ENCODE data around the gene GYPA.
"Not testable (repeated sequence)": the region's sequence is repeated elsewhere in the genome, so short reads cannot be mapped to it uniquely, and the experiment has no call there.

GYPA gene

DNA sequence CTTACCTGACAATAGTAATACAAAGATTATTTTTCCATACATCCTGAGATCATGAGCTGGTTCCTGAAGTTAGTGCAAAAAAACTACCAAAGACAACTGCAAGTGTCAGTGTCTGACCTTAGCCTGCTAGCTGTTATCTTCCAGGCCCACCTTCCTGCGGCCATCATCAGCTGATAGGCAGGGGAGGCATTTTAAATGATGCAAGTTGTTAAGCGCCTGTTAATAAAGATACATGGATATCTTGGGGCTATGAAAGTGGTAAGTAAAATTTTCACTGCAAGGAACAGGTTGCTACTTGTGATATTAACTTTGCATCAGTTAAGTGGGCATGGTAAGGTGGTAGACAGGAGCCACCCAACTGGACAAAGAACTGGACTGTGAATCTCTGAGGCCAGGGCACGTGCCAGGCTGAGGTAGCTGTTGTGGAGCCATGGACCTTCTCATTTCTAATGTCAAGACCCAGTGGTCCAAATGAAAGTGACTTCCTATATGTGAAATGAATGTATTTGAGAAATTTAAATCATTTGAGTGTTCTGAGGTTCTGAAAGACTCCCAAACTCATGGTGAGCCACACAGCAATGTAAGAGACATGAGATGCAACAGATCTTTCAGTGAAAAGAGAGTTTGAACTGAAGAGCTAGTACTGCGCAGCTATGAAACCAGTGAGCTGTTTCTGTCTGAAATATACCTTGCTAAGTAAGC lies at the start of gene GYPA:
Gene GYPA (minus strand): TSS at position 125 of the 702 bp plus-strand sequence. CDS start 83 bp downstream, at position 42.
- DNase-seq (ENCODE audit: low read depth); H3K4me3 ChIP-seq (replicated peaks; ENCODE audit: low read depth, low read length): not testable (repeated sequence)

DNA sequence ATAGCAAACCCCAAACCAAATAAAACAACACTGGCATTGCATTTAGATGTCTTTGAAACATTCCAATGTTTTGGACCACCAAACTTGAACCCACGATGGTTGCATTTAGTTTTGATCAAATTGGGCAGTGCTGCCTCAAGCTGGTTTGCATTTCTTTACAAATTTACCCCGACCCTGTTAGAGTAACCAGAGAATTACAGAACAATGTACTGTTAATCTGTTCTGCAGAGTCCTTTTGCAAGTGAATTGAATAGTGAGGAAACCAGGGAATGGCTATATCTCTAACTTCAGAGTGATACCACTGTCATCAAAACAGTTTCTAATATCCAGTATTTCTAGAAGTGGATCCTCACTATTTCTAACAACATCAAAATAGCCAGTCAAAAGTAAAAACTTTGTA lies 49.5 kb upstream of the GYPA start:
- no peak for TF ChIP-seq CTCF (IDR thresholded peaks at IDR 0.05; ENCODE audit: low read length, missing control alignments)
- no peak for DNase-seq (ENCODE audit: low read depth)
- H3K4me3 ChIP-seq (replicated peaks; ENCODE audit: low read depth, low read length), result no peak overlapping the region

GRCh38 chr4:144189121-144189520 lies 48.6 kb upstream of the GYPA start:
- H3K4me3 ChIP-seq (replicated peaks; ENCODE audit: low read depth, low read length), result no peak overlapping the region
- no peak for TF ChIP-seq CTCF (IDR thresholded peaks at IDR 0.05; ENCODE audit: low read length, missing control alignments)
- DNase-seq (ENCODE audit: low read depth), result no peak

DNA sequence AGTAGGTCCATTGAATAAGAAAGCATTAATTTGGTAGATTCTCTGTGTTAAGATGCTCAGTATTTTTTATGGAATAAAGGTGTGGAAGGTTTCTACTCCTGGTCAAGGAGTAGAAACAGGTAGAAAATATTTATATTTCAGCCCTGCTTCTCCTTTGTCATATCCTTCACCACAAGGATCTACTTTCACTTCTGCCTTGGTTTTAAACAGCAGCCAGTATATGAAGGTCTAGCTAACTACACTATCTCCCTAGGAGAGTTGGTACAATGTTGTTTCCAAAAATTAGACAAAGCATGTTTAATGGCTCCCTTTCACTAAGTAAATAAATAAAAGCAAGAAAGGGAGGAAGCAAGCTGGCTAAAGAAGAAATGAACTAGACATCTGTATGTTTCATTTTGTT lies 44.6 kb upstream of the GYPA start:
- no peak for TF ChIP-seq CTCF (IDR thresholded peaks at IDR 0.05; ENCODE audit: low read length, missing control alignments)
- no peak overlapping the region for H3K4me3 ChIP-seq (replicated peaks; ENCODE audit: low read depth, low read length)
- no peak for DNase-seq (ENCODE audit: low read depth)

DNA sequence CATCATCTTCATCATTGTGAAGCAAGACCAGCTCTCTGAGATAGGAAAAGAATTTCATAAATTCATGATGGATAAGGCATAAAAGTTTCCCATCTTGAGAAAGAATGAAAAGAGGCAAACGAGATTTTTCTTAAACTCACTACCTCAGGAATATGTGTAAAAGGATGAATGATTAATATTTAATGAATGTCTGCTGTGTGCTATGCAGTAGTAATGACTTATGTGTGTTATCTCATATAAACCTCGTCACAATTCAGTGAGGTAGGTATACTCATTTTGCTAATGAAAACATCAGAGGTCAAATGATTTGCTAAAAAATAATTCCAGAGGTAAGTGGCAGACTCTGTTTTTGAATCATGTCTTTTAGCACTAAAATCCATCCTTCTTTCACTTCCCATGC lies 42.6 kb upstream of the GYPA start:
- no peak for TF ChIP-seq CTCF (IDR thresholded peaks at IDR 0.05; ENCODE audit: low read length, missing control alignments)
- no peak for DNase-seq (ENCODE audit: low read depth)
- H3K4me3 ChIP-seq (replicated peaks; ENCODE audit: low read depth, low read length), result no peak overlapping the region

DNA sequence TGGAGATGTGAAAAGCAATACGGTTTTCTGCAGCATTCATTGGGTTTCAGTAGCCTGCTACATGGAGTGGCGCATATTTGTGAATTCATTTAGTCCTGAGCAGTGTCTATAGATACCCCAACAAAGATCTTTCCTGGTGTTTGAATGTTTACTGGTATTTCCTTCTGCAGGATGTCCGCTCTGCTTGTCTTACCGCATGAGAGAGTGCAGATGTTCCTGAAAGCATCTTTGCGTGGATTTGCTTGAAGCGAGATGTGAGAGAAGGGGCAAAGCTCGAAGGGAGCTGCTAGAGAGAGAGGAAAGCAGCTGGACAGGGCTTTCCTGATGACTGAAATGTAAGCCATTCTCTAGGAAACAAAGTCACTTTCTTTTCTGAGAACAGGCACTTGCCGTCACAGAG lies 40.9 kb upstream of the GYPA start:
- DNase-seq (ENCODE audit: low read depth), result no peak
- H3K4me3 ChIP-seq (replicated peaks; ENCODE audit: low read depth, low read length), result no peak overlapping the region
- TF ChIP-seq CTCF (IDR thresholded peaks at IDR 0.05; ENCODE audit: low read length, missing control alignments), result no peak

GRCh38 chr4:144179152-144179739 lies 38.7 kb upstream of the GYPA start:
- no peak for TF ChIP-seq CTCF (IDR thresholded peaks at IDR 0.05; ENCODE audit: low read length, missing control alignments)
- H3K4me3 ChIP-seq (replicated peaks; ENCODE audit: low read depth, low read length), result no peak overlapping the region
- no peak for DNase-seq (ENCODE audit: low read depth)

Data from fibroblast of pulmonary artery (primary cell).